Skeletal muscle satellite cell (primary cell): ENCODE results near the gene ZBTB9.
A peak's percentile ranks its signal among the peaks of the same experiment; 100 is the strongest.

Experiments
- H3K27me3 ChIP-seq: 2 replicates; pipeline ENCODE4 v1.7.0; 2013; ENCODE audit warnings: low read length; ENCODE audit not compliant: control insufficient read depth, insufficient read depth
- H3K36me3 ChIP-seq: 2 replicates; pipeline ENCODE4 v1.7.0; 2013; ENCODE audit warnings: mild to moderate bottlenecking, control low read depth, low read length; ENCODE audit not compliant: insufficient read depth
- H3K4me1 ChIP-seq: 2 replicates; pipeline ENCODE4 v1.7.0; 2013; ENCODE audit warnings: low read length; ENCODE audit not compliant: control insufficient read depth, insufficient read depth
- H3K4me2 ChIP-seq: 2 replicates; pipeline ENCODE4 v1.7.0; 2013; ENCODE audit warnings: mild to moderate bottlenecking, low read length
- H3K4me3 ChIP-seq: 2 replicates; pipeline ENCODE4 v1.7.0; 2013; ENCODE audit warnings: low read length
- H3K9ac ChIP-seq: 2 replicates; pipeline ENCODE4 v1.7.0; 2013; ENCODE audit warnings: mild to moderate bottlenecking, low read depth, low read length, moderate library complexity
- H3K9me3 ChIP-seq: replicated peaks from 2 replicates; pipeline ENCODE4 v1.7.0; 2013; ENCODE audit warnings: mild to moderate bottlenecking, control low read depth, low read length

Gene ZBTB9

GRCh38 chr6:33413241-33414120, 40.9 kb upstream of the ZBTB9 start:
- no peaks in the 10 kb centered on the region for H3K9me3 ChIP-seq
- H3K4me3 ChIP-seq: no peak overlapping the region

GRCh38 chr6:33414592-33415271, 39.6 kb upstream of the ZBTB9 start:
- peaks cover 34% of the 10 kb centered on the region for H3K4me1 ChIP-seq
- no peaks in the 10 kb centered on the region for H3K27me3 ChIP-seq
- peak overlapping the region; percentile 92 for H3K4me2 ChIP-seq
- no peak overlapping the region for H3K9ac ChIP-seq
- H3K4me3 ChIP-seq: no peak overlapping the region
- peaks cover 40% of the 10 kb centered on the region for H3K36me3 ChIP-seq
- no peaks in the 10 kb centered on the region for H3K9me3 ChIP-seq

More at GRCh38 chr6:33413241-33414120, 40.9 kb upstream of the ZBTB9 start:
- Histone ChIP-seq H3K4me1 (peaks cover 34% of the 10 kb centered on the region), H3K4me2 (no peak overlapping the region), H3K36me3 (peaks cover 40% of the 10 kb centered on the region), H3K27me3 (no peaks in the 10 kb centered on the region), H3K9ac (no peak overlapping the region)

- Histone ChIP-seq H3K9me3 (no peaks in the 10 kb centered on the region), H3K36me3 (peaks cover 40% of the 10 kb centered on the region), H3K4me1 (peaks cover 31% of the 10 kb centered on the region), H3K9ac (peak overlapping the region; percentile 87), H3K27me3 (no peaks in the 10 kb centered on the region), H3K4me2 (peak overlapping the region; percentile 92), H3K4me3 (peak overlapping the region; percentile 80)
These were observed 38.5 kb upstream of the ZBTB9 start for GRCh38 chr6:33415831-33416230.

- H3K4me3 ChIP-seq: peak overlapping the region; percentile 80
- H3K27me3 ChIP-seq: no peaks in the 10 kb centered on the region
- peaks cover 40% of the 10 kb centered on the region for H3K36me3 ChIP-seq
- H3K4me2 ChIP-seq: peak overlapping the region; percentile 92
- peaks cover 27% of the 10 kb centered on the region for H3K4me1 ChIP-seq
- peak overlapping the region; percentile 87 for H3K9ac ChIP-seq
- H3K9me3 ChIP-seq: no peaks in the 10 kb centered on the region
These were observed 37.8 kb upstream of the ZBTB9 start for GRCh38 chr6:33416386-33417127.

GRCh38 chr6:33417128-33417902, 37.1 kb upstream of the ZBTB9 start:
- Histone ChIP-seq H3K4me2 (peak overlapping the region; percentile 92), H3K9me3 (no peaks in the 10 kb centered on the region), H3K36me3 (peaks cover 38% of the 10 kb centered on the region), H3K9ac (peak overlapping the region; percentile 87), H3K27me3 (no peaks in the 10 kb centered on the region), H3K4me1 (peaks cover 25% of the 10 kb centered on the region), H3K4me3 (peak overlapping the region; percentile 80)

GRCh38 chr6:33417903-33418689, 36.3 kb upstream of the ZBTB9 start, which contains the start of gene CUTA:
CUTA (minus strand) TSS chr6:33418107; CDS start chr6:33418000, 107 bp downstream.
- Histone ChIP-seq H3K27me3 (no peaks in the 10 kb centered on the region), H3K36me3 (peaks cover 30% of the 10 kb centered on the region), H3K9me3 (no peaks in the 10 kb centered on the region), H3K4me2 (peak within 1 kb of the TSS; percentile 95), H3K9ac (peak within 1 kb of the TSS; percentile 87), H3K4me1 (peaks cover 25% of the 10 kb centered on the region), H3K4me3 (peak within 1 kb of the TSS; percentile 80)

- peak overlapping the region; percentile 78 for H3K9ac ChIP-seq
- peaks cover 25% of the 10 kb centered on the region for H3K4me1 ChIP-seq
- H3K4me2 ChIP-seq: peak overlapping the region; percentile 95
- H3K4me3 ChIP-seq: peak overlapping the region; percentile 67
- no peaks in the 10 kb centered on the region for H3K27me3 ChIP-seq
- H3K36me3 ChIP-seq: peaks cover 25% of the 10 kb centered on the region
- no peaks in the 10 kb centered on the region for H3K9me3 ChIP-seq
These were observed 35.6 kb upstream of the ZBTB9 start for GRCh38 chr6:33418690-33419291.

GRCh38 chr6:33419580-33420490, 34.5 kb upstream of the ZBTB9 start, which contains the start of gene SYNGAP1:
SYNGAP1 (plus strand) TSS chr6:33420065; CDS start chr6:33420265, 200 bp downstream.
- Histone ChIP-seq H3K9me3 (no peaks in the 10 kb centered on the region), H3K36me3 (peaks cover 16% of the 10 kb centered on the region), H3K4me2 (peak within 1 kb of the TSS; percentile 95), H3K9ac (peak within 1 kb of the TSS; percentile 78), H3K4me3 (peak within 1 kb of the TSS; percentile 39), H3K27me3 (no peaks in the 10 kb centered on the region), H3K4me1 (peaks cover 31% of the 10 kb centered on the region)
